HepG2 (cell line): ENCODE measurements around the gene TREH. TPM values are rescaled to one million over a fixed set of nuclear protein-coding genes. Genes with fewer than 3 reads are reported as not detected.

Experiments used
- AFF4 ChIP-seq: sonication (generic); formaldehyde crosslinking; IDR thresholded peaks from 2 replicates; pipeline ENCODE4 v1.4.0; 2020; ENCODE audit warnings: missing genetic modification reagents
- AHDC1 ChIP-seq: sonication (generic); formaldehyde crosslinking; IDR thresholded peaks from 2 replicates; pipeline ENCODE4 v1.5.1; 2020; ENCODE audit warnings: mild to moderate bottlenecking, missing genetic modification reagents, borderline replicate concordance
- ARID2 ChIP-seq: sonication (generic); formaldehyde crosslinking; IDR thresholded peaks from 2 replicates; pipeline ENCODE4 v1.8.1; 2022; ENCODE audit warnings: mild to moderate bottlenecking, missing genetic modification reagents, borderline replicate concordance
- CBX5 ChIP-seq: sonication (generic); formaldehyde crosslinking; IDR thresholded peaks from 2 replicates; pipeline ENCODE4 v1.4.0; 2020; ENCODE audit warnings: missing genetic modification reagents, borderline replicate concordance
- NCOA1 ChIP-seq: sonication (generic); formaldehyde crosslinking; IDR thresholded peaks from 2 replicates; pipeline ENCODE4 v1.9.0; 2021; ENCODE audit warnings: missing genetic modification reagents
- ZNF264 ChIP-seq: sonication (generic); formaldehyde crosslinking; IDR thresholded peaks from 2 replicates; pipeline ENCODE4 v1.4.0; 2020; ENCODE audit warnings: missing genetic modification reagents
- ZNF570 ChIP-seq: sonication (generic); formaldehyde crosslinking; IDR thresholded peaks from 2 replicates; pipeline ENCODE4 v1.4.0; 2020; ENCODE audit warnings: mild to moderate bottlenecking, missing genetic modification reagents, borderline replicate concordance
- ZNF850 ChIP-seq: sonication (generic); formaldehyde crosslinking; conservative IDR thresholded peaks from 2 replicates; pipeline ENCODE4 v1.9.0; 2021; ENCODE audit warnings: mild to moderate bottlenecking, missing genetic modification reagents
- polyA plus RNA-seq, 8 experiments: library from polyadenylated mRNA; depleted of rRNA in 3 of 8; stranded (reverse) in 7 of 8; unstranded in 1 of 8; fragments of >200 nt; fragmentation: Illumina TruSeq in 4 of 8; extraction: Trizol in 4 of 8; gene quantifications; 2 replicates each; pipeline versions ENCODE4 v1.2.1 to v1.2.3, GENCODE V29; 2011 to 2016; ENCODE audit warnings: low read depth in 4 of 8, missing spikeins in 1 of 8, mixed read lengths in 1 of 8; ENCODE audit not compliant: insufficient read depth in 1 of 8
- total RNA-seq, 5 experiments: library from RNA; depleted of rRNA; stranded (reverse); fragments of >200 nt; fragmentation: Illumina TruSeq; extraction: Trizol; gene quantifications; 2 replicates each; pipeline ENCODE4 v1.2.3, GENCODE V29; 2016; ENCODE audit warnings: low read depth in 1 of 5
- TF ChIP-seq, protein P1 (sequence below): sonication (generic); formaldehyde crosslinking; IDR thresholded peaks from 2 replicates; pipeline ENCODE4 v1.5.0; 2020; ENCODE audit warnings: mild to moderate bottlenecking, missing genetic modification reagents
- TF ChIP-seq, protein P2 (sequence below): IDR thresholded peaks from 2 replicates; pipeline ENCODE4 v1.6.1; 2016; ENCODE audit warnings: missing genetic modification reagents, missing compliant biosample characterization
- TF ChIP-seq, protein P3 (sequence below): sonication (generic); formaldehyde crosslinking; IDR thresholded peaks from 2 replicates; pipeline ENCODE4 v1.5.1; 2020; ENCODE audit warnings: missing genetic modification reagents, mild to moderate bottlenecking, borderline replicate concordance
- TF ChIP-seq, protein P4 (sequence below): sonication (generic); formaldehyde crosslinking; IDR thresholded peaks from 2 replicates; pipeline ENCODE4 v1.8.1; 2022; ENCODE audit warnings: mild to moderate bottlenecking, missing genetic modification reagents

The TREH gene
- total and polyA plus RNA-seq, 2 of the 13 experiments (the other 11 are each of a cell fraction or from before 2014, with no cell fraction given), result 0.53 to 0.86 TPM

GRCh38 chr11:118620529-118621070, 58.9 kb downstream of the TREH start (continued):
- TF ChIP-seq AFF4 (CRISPR knock-in tag) (no peak), ZNF570 (CRISPR knock-in tag) (no peak), ARID2 (no peak), CBX5 (no peak), ZNF264 (peak; percentile 41), NCOA1 (CRISPR knock-in tag) (0 out of 2 replicates have a peak, but pooled peaks have one; percentile 16), AHDC1 (CRISPR knock-in tag) (no peak), ZNF850 (CRISPR knock-in tag) (no peak)
- TF ChIP-seq, protein P1, sequence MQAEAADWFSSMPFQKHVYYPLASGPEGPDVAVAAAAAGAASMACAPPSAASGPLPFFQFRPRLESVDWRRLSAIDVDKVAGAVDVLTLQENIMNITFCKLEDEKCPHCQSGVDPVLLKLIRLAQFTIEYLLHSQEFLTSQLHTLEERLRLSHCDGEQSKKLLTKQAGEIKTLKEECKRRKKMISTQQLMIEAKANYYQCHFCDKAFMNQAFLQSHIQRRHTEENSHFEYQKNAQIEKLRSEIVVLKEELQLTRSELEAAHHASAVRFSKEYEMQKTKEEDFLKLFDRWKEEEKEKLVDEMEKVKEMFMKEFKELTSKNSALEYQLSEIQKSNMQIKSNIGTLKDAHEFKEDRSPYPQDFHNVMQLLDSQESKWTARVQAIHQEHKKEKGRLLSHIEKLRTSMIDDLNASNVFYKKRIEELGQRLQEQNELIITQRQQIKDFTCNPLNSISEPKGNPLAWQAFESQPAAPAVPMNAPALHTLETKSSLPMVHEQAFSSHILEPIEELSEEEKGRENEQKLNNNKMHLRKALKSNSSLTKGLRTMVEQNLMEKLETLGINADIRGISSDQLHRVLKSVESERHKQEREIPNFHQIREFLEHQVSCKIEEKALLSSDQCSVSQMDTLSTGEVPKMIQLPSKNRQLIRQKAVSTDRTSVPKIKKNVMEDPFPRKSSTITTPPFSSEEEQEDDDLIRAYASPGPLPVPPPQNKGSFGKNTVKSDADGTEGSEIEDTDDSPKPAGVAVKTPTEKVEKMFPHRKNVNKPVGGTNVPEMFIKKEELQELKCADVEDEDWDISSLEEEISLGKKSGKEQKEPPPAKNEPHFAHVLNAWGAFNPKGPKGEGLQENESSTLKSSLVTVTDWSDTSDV (CRISPR knock-in tag), result no peak; the same call in 1 of the 2 replicates
- TF ChIP-seq, protein P2, sequence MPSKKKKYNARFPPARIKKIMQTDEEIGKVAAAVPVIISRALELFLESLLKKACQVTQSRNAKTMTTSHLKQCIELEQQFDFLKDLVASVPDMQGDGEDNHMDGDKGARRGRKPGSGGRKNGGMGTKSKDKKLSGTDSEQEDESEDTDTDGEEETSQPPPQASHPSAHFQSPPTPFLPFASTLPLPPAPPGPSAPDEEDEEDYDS (CRISPR knock-in tag), result peak; percentile 82
- TF ChIP-seq, protein P3, sequence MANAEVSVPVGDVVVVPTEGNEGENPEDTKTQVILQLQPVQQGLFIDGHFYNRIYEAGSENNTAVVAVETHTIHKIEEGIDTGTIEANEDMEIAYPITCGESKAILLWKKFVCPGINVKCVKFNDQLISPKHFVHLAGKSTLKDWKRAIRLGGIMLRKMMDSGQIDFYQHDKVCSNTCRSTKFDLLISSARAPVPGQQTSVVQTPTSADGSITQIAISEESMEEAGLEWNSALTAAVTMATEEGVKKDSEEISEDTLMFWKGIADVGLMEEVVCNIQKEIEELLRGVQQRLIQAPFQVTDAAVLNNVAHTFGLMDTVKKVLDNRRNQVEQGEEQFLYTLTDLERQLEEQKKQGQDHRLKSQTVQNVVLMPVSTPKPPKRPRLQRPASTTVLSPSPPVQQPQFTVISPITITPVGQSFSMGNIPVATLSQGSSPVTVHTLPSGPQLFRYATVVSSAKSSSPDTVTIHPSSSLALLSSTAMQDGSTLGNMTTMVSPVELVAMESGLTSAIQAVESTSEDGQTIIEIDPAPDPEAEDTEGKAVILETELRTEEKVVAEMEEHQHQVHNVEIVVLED (CRISPR knock-in tag), result no peak; the same call in 1 of the 2 replicates
- TF ChIP-seq, protein P4, sequence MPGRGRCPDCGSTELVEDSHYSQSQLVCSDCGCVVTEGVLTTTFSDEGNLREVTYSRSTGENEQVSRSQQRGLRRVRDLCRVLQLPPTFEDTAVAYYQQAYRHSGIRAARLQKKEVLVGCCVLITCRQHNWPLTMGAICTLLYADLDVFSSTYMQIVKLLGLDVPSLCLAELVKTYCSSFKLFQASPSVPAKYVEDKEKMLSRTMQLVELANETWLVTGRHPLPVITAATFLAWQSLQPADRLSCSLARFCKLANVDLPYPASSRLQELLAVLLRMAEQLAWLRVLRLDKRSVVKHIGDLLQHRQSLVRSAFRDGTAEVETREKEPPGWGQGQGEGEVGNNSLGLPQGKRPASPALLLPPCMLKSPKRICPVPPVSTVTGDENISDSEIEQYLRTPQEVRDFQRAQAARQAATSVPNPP (CRISPR knock-in tag), result no peak
